AG09309 (cell line): Measurements from ENCODE around the gene ACTG2.
A peak's percentile ranks its signal among the peaks of the same experiment; 100 is the strongest.
"Not testable (repeated sequence)": the region's sequence is repeated elsewhere in the genome, so short reads cannot be mapped to it uniquely, and the experiment has no call there.

Source experiments
- DNase-seq: peaks from one replicate; pipeline ENCODE4 v3.0.0-alpha.2; 2010; ENCODE audit warnings: low read depth
- H3K4me3 ChIP-seq: 2 replicates; pipeline ENCODE4 v1.5.1; 2011; ENCODE audit warnings: mild to moderate bottlenecking, low read depth, low read length, moderate library complexity; ENCODE audit not compliant: control insufficient read depth
- TF ChIP-seq, protein P1 (sequence below): IDR thresholded peaks from 2 replicates; pipeline ENCODE4 v1.5.1; 2011; ENCODE audit warnings: mild to moderate bottlenecking, low read depth, low read length, inconsistent platforms; ENCODE audit not compliant: insufficient read depth, control insufficient read depth; ENCODE audit errors: missing control alignments

Gene ACTG2

DNA sequence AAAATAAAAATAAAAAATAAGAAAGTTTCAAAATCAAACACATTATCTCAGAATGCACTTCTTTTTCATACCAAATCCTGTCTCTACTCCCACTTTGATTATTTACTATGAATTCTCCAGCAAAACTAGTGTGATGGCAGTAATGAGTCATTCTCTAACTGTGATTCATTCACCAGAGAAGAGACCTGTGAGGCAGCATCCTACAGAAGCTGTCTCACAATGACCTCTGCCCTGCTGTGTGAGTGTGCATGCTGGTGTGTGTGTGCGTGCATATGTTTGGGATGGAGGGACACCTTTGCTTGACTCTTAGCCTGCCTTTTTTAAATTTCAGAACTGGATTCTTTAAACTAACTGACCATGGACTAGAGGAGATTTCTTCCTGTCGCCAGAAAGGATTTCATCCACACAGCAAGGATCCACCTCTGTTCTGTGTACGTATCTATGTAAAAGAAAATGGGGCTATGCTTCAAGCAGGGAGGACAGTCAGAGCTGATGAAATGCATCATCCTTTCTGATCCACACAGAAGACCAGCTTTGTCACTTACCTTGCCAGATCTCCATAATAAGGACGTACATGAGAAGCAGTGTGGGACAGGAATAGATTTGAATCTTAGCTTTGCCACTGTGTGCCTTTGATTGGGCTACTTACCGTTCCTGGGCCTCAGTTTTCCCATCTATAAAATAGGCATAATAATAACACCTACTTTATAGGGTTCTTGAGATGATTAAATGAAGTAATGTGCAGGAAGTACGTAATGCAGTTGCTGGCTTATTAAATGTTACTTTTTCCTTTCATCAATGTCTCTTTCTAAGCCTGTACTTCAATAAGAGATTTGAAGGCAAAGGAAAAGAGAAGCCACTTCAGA, 32.9 kb upstream of the ACTG2 start:
- no peak overlapping the region for H3K4me3 ChIP-seq
- TF ChIP-seq, protein P1, sequence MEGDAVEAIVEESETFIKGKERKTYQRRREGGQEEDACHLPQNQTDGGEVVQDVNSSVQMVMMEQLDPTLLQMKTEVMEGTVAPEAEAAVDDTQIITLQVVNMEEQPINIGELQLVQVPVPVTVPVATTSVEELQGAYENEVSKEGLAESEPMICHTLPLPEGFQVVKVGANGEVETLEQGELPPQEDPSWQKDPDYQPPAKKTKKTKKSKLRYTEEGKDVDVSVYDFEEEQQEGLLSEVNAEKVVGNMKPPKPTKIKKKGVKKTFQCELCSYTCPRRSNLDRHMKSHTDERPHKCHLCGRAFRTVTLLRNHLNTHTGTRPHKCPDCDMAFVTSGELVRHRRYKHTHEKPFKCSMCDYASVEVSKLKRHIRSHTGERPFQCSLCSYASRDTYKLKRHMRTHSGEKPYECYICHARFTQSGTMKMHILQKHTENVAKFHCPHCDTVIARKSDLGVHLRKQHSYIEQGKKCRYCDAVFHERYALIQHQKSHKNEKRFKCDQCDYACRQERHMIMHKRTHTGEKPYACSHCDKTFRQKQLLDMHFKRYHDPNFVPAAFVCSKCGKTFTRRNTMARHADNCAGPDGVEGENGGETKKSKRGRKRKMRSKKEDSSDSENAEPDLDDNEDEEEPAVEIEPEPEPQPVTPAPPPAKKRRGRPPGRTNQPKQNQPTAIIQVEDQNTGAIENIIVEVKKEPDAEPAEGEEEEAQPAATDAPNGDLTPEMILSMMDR, result no peak
- DNase-seq, result peak; percentile 41

DNA sequence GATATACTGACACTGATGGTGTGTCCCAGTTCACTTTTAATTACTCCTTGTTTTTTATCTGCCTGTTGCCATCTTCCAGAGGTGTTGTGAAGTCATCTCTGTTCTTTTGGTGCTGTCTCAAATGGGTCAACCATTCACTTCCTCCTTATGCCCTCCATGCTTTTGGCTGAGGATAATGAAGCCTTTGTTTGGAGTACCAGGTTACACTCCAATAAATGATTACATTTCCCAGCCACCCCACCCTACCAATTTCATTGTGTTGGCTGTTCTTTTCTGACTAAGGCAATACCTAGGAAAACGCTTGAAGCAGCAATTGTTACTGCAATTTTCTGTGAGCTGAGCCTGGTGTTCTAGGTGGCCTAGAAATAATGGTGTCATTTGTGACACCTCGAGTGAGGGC, 29.8 kb upstream of the ACTG2 start:
- TF ChIP-seq, protein P1, result no peak
- H3K4me3 ChIP-seq, result no peak overlapping the region
- no peak for DNase-seq

DNA sequence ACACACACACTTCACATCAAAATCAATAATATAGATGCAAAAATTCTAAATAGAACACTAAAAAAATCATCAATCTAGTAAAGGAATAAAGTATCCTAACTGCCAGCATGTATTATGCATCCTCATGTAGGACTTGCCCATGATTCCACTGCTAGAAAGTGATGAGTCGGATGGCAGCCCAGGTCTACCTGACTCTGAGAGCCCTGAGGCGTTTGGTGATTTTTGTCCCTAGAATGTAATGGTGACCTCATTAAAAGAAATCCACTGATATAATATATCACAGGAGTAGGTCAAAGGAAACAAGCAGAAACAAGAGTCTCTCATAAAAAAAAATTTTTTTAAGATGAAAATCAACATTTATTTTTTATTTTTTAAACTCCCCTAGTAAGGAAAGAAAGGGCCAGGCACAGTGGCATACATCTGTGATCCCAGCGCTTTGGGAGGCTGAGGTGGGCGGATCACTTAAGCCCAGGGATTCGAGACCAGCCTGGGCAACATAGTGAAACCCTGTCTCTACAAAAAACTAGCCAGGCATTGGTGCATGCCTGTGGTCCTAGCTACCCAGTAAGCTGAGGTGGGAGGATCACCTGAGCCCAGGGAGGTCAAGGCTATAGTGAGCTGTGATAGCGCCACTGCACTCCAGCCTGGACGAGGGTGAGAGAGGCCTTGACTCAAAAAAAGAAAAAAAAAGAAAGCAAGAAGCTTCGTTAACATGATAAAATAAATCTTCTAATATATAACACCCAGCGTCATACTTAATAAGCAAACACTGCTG, 24.4 kb upstream of the ACTG2 start:
- DNase-seq, result no peak
- TF ChIP-seq, protein P1, result no peak
- no peak overlapping the region for H3K4me3 ChIP-seq

DNA sequence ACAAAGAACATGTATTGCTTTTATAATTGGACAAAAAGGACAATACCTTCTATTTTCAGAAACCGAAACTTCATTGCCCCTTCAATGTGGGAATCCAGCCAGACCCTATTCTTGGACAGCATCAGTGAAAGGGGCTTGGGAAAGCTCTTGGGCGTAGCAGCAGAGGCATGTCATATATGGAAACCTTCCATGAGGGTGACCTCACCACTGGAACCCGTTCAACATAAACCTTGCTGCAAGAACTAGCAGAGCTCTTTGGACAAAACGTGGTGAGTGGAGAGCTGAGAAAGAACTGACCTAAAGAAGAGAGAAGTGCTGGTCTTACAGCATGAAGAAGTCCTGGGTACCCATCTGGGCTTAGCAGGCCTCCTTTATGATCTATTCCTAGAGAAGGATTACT, 22.7 kb upstream of the ACTG2 start:
- TF ChIP-seq, protein P1, result no peak
- DNase-seq, result peak; percentile 28
- no peak overlapping the region for H3K4me3 ChIP-seq

DNA sequence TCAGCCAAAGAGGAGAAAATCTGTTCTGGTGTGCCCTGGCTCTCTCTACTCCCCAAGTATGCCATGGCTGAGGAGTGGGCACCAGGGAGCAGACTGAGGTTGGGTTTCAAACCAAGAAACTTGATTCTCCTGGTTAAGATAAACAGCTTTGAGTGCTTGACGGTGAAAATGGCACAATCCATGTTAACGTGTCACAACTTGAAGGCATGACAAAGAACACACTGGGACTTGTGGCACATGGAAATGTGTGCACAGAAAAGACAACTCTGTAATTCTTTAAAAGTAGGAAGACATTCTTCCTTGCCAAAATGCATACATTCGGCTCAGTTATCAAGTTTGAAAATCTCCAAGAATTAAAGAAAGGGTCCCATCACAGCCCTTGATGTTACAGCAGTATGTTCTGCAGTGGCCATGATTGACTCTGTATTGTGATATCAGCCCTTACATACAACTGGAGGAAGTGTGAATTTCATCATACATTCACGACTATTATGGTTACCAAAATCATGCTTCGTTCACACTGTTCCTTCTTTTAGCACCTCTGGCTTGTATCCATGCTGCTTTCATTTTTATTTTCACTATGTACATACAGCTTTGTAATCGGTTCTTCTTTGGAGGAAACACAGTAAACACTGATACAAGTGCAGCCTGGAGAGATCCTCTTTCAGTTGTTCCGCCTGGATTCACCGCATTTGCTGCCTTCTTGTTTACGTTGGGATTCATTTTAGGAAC, 15.6 kb upstream of the ACTG2 start:
- no peak overlapping the region for H3K4me3 ChIP-seq
- TF ChIP-seq, protein P1, result no peak
- DNase-seq, result no peak

DNA sequence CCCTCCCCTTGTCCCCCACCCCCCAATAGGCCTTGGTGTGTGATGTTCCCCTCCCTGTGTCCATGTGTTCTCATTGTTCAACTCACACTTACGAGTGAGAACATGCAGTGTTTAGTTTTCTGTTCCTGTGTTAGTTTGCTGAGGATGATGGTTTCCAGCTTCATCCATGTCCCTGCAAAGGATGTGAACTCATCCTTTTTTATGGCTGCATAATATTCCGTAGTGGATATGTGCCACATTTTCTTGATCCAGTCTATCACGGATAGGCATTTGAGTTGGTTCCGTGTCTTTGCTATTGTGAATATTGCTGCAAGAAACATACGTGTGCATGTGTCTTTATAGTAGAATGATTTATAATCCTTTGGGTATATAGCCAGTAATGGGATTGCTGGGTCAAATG, 14.8 kb upstream of the ACTG2 start:
- H3K4me3 ChIP-seq, result not testable (repeated sequence)

More for the DNA sequence above, 14.8 kb upstream of the ACTG2 start:
- DNase-seq, result not testable (repeated sequence)
